ENCODE results near the gene ENTPD5.

GRCh38 chr14:73968885-73969284 is 50.2 kb downstream of the ENTPD5 start:
- TF ChIP-seq, protein P1, sequence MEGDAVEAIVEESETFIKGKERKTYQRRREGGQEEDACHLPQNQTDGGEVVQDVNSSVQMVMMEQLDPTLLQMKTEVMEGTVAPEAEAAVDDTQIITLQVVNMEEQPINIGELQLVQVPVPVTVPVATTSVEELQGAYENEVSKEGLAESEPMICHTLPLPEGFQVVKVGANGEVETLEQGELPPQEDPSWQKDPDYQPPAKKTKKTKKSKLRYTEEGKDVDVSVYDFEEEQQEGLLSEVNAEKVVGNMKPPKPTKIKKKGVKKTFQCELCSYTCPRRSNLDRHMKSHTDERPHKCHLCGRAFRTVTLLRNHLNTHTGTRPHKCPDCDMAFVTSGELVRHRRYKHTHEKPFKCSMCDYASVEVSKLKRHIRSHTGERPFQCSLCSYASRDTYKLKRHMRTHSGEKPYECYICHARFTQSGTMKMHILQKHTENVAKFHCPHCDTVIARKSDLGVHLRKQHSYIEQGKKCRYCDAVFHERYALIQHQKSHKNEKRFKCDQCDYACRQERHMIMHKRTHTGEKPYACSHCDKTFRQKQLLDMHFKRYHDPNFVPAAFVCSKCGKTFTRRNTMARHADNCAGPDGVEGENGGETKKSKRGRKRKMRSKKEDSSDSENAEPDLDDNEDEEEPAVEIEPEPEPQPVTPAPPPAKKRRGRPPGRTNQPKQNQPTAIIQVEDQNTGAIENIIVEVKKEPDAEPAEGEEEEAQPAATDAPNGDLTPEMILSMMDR (IDR thresholded peaks at IDR 0.05; ENCODE audit: low read depth, low read length, missing input control) = no peak
- no peak for TF ChIP-seq TAF1 (conservative IDR thresholded peaks at IDR 0.05)
- TF ChIP-seq REST (IDR thresholded peaks at IDR 0.05) = no peak
- TF ChIP-seq, protein P2, sequence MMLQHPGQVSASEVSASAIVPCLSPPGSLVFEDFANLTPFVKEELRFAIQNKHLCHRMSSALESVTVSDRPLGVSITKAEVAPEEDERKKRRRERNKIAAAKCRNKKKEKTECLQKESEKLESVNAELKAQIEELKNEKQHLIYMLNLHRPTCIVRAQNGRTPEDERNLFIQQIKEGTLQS (IDR thresholded peaks at IDR 0.05) = no peak
- TF ChIP-seq RXRA (IDR thresholded peaks at IDR 0.05) = no peak
- no peak for TF ChIP-seq SP1 (IDR thresholded peaks at IDR 0.05)

All from liver (tissue), 3 donors.